ENCODE results near the gene ZNF471.
A peak's percentile ranks its signal among the peaks of the same experiment; 100 is the strongest.

Gene ZNF471

DNA sequence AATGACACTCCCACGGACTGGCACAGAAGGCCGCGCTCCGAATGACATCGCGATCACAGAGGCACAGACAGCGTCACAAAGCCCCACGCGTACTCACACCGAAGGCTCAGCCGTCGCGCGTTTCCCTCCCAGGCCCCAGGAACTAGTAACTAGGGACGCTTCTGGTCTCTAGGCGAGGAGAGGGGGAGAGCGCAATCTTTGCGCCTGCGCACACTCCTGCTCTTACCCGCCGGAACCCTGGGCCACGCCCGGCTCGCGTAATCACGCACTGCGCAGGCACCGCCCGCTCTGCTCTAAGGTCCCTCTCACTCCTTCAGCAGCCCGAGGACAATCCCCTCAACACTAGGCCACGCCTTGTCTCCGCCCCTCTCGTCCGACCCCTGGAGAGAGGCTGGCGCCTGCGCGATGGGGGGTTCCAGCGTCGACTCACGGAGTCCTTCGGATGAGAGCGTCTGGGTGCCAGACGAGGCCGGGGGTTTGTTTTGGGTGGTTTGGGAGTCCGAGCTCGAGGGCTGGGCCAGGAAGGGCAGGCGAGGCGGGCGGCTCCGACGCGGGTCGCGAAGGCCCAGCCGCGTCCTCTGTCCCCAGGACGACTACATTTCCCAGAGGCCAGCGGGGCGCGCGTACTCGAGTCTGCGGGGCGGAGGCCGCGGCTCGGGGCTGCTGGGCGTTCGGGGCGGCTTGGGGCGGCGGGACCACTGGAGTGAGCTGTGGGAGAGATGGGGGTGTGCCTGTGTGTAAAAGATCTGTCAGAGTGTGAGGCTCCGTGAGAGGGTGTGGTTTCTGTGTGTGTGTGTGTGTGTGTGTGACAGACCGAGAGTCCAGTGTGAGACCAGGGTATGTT lies at the start of gene ZNF471:
Gene ZNF471 (plus strand): TSS at position 410 of the 844 bp plus-strand sequence. CDS start 3,717 bp downstream, outside the sequence.
- peak; percentile 75 to 79 for DNase-seq

DNA sequence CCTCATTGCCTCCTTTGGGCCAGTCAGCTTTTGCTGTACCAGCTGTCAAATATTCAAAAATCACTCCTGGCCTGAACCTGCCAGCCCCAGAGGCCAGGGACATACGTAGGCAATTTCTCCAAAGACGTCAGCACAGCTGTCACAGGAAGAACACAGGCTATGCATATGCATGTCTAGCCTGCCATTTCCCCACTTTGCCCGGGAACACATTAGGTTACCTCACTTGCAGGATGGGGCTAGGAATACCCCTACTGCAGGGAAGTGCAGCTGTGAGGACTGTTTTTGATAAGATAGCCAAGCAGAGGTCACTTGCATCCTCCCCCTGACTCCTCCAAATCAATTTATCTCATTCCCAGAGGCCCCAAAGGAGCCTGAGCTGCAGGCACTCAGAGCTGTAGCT lies 33.3 kb upstream of the ZNF471 start:
- no peak for DNase-seq

DNA sequence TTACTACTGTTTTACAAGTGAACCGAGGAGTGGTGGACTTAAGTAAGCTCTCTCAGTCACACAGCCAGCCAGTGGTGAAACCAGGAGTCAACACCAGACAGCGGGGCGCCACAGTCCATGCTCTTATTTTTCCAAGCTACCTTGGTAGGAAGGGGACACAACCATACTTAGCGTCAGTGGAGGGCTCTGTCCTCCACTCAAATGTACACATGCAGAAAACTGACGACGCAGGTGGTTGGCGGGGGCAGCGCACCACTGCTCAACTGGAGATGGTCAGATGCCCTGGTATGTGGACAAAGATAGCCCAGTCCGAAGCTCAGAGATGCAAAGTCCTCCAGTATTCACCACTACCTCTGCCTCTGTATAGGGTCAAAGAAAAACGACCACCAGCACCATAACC lies 31.6 kb upstream of the ZNF471 start:
- DNase-seq: no peak

DNA sequence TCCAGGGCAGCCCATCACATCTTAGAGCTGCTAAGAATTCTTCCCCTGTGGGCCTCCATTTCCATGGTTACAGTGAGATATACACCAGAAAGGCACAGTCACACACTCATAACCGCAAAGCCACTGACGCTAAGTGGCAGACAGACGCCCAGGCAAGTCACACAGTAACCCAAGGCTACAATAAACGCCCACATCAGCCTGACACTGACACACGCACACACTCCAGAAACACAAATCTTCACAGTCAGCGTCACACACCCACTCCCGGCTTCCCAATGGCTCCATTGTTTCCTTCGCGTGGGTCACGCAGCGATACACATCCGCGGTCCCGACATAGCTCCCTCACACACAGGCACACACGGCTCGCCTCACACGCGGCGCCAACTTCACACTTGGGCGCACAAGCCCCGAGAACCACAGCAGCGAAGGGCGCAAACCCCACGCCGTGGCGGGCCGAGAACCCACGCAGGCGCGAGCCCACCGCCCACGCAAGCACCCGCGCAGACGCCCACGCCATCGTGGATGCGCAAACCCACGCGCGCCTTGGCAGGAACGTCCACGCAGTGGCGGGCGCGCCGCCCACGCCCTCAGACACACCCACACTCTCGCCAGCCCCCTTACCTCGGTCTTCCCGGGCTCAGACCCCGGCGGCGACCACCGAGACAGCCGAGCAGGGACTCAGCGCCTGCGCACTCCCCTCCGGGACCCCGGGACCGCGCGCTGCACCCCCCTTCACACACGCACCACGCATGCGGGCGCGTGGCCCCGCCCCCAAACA lies 30.8 kb upstream of the ZNF471 start, which contains the start of gene ZNF667:
Gene ZNF667 (minus strand): TSS at position 695 of the 778 bp plus-strand sequence. CDS start 14,975 bp downstream, outside the sequence.
- peak; percentile 9 to 10 for DNase-seq

DNA sequence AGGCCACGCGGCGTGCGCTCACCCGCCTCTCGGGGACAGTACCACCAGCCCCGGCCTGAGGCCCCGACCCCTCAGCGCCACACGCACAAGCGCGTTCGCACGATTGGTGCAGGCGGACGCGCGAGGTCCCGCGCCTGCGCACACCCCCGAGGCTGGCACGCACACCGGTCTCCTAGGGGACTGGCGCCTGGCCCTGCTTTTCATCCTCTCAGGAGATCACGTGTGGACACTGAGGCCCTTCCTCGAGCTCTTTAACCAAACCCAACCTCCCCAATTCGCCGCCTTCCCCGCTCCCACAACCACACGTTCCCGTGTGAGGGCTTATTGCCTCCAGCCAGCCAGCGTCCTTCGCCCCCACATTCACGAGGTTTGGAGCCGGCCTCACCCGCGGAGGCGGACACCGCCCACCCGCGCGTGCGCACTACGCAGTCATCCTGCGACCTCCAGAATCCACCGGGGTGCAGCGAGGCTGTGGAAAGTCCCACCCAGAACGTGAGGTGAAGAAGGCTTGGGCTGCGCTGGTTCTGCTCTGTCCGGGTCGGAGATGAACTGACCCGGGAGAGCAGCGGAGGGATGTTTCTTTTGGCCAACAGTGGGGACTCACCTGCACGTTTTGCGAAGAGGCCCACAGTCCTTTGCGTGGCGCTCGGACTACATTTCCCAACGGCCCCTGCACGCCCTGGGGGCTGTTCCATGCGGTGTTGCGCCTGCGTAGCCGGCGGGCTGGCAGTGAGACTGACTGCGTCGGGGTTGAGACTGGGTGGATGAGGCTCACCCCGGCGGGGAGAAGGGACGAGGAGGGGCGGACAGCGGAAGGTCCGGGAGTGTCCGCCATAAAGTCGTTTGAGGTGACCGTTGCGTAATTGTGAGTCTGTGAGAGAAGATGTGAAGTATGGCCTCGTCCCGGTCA lies 30.0 kb upstream of the ZNF471 start:
- peak; percentile 34 to 43 for DNase-seq

DNA sequence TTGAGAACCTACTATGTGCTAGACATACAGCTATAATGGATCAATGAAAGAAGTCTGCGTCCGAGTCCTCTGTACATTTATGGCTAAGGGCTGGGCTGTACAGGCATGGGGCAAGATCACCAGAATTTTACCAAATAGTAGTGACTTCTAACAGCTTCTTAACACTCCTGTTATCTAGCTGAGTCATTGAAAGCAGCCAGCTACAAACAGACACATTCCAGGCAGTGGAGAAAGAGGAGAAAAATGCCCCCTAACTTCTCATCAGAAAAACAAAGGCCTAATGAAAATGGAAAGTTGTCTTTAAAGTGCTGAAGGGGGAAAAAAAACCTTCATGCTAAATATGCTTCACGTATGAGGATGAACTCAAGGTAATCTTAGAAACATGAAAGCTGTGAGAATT lies 16.3 kb upstream of the ZNF471 start:
- no peak for DNase-seq

DNA sequence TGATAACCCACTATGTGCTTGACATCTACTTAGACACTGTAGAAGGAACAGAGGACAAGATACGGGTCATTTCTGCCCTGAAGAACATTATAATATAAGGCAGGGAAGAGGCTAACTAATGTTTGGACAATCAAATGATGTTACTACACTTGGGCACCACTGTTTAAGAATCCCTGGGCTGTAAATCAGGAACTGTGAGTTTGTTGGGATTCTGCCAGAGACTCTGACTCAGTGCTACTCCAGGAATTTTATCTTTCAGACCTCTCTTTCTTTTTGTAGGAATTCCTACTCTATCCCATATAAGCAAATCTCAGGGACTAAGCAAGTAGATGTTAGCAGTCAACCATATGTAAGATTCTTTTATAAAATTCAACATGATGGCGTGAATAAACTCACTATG lies 3.1 kb upstream of the ZNF471 start:
- DNase-seq: no peak

DNA sequence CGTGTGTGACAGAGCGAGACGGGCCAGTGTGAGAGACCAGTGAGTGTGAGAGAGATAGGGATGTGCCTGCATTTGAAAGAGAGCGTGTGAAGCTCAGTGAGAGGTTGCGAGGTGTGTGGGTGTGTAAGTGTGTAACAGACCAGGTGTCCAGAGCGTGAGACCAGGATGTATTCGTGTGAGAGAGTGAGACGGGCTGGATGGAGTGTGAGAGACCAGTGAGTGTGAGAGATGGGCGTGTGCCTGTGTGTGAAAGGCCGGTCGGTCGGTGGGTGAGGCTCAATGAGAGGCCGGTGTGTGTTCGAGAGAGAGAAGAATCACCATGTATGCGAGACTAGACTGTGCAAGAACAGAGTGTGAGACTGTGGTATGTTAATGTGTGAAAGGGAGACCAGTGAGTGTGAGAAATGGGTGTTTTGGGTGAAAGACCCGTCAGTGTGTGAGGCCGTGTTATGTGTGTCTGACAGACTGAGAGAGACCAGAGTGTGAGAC lies 679 bp downstream of the ZNF471 start:
- no peak for DNase-seq

DNA sequence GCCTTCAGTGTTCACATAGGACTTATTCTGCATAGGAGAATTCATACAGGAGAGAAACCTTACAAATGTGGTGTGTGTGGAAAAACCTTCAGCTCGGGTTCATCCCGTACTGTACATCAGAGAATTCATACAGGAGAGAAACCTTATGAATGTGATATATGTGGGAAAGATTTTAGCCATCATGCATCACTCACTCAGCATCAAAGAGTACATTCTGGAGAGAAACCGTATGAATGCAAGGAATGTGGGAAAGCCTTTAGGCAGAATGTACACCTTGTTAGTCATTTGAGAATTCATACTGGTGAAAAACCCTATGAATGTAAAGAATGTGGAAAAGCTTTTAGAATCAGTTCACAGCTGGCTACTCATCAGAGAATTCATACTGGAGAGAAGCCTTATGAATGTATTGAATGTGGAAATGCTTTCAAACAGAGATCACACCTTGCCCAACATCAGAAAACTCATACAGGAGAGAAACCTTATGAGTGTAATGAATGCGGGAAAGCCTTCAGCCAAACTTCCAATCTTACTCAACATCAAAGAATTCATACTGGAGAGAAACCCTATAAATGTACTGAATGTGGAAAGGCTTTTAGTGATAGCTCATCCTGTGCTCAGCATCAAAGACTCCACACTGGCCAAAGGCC lies 17.7 kb downstream of the ZNF471 start:
- DNase-seq: no peak

DNA sequence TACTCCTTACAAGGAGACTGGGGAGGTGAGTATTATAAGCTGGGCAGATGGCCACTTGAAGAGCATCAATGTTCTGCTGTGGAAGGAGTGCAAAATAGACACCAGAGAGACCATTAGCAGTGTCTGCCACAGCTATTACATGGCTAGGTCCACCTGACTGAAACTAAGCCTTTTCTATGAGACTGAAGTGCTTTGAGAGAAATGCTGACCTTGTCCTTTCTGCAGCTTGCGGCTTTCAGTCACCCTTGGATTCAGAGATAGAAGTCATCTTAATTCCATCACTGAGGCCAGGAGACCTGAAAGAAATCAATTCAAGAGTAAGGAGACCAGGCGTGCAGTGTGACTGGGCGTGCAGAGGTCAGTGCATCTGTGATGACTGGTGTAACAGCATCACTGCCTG lies 29.8 kb downstream of the ZNF471 start:
- no peak for DNase-seq

DNA sequence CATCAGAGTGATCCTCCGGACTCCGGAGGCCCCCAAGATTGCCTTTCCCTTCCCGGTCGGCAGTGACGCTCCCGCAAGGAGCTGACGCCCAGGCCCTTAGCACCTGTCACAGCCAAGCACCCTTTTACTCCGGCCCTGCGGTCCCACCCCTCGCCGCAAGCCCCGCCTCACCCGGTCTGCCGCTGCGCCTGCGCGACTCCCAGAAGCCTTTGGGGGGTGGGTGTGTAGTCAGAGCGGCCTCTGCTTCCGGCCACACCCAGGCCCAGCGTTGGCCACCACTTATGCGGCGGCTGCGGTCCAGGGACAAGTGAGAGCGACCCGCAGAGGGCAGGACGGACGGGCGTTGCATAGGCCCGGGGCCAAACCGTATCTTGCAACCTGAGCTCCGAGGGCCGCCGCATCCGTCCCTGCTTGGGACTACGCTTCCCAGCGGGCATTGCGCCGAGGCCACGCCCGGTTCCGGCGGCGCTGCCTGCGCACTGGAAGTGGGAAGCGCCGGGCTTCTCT lies 30.7 kb downstream of the ZNF471 start:
- DNase-seq: peak; percentile 85 to 89

DNA sequence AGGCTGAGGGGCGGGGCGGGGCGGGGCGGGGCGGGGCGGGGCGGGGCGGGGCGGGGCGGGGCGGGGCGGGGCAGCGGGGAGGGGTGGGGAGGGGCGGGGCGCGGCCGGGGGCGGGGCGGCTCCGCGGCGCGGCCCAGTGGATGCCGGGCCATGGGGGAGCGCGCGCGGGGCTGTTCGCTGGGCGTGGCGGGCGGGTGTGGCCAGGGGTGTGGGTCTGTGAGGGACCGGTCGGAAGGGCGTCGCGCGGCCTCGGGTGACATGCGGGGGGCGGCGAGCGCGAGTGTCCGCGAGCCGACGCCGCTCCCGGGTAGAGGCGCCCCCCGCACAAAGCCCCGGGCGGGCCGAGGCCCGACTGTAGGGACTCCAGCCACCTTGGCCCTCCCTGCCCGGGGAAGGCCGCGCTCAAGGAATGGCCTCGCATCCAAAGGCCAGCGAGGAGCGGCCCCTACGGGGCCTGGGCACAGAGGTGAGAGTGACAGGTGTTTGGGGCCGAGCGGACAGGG lies 31.2 kb downstream of the ZNF471 start, which contains the start of gene ZFP28:
Gene ZFP28 (plus strand): TSS at position 188 of the 503 bp plus-strand sequence. CDS start 71 bp downstream, at position 259.
- DNase-seq: peak in 1 of 2 donors; percentile 65

DNA sequence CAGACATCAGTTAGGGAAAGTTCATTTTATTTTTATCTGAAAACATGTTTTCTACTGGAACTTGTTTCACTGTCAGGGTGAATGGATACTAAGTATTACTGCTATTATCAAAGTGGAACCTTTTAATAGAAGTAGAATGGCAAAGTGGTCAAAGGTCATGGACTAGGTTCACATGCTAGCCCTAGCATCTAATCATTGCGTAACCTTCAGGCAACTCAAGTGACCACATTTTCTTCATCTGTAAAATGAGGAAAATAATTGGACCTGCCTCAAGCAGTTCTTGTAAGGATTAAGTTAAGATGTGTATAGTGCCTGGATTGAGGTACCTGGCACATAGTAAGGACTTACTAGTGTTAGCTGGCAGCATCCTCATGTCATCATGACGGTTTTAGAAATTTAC lies 36.1 kb downstream of the ZNF471 start:
- DNase-seq: no peak

DNA sequence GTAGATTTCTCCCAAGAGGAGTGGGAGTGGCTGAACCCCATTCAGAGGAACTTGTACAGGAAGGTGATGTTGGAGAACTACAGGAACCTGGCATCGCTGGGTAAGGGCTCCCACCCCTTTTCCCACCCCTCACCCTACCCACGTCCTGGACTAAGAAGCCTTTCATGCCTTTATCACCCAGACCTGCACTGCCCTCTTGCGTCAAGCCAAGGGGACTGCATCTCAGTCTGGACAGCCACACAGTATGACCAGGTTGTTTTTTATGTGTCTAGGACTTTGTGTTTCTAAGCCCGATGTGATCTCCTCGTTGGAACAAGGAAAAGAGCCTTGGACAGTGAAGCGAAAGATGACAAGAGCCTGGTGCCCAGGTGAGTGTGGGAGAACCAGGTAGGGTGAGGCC lies 39.9 kb downstream of the ZNF471 start:
- DNase-seq: no peak

DNA sequence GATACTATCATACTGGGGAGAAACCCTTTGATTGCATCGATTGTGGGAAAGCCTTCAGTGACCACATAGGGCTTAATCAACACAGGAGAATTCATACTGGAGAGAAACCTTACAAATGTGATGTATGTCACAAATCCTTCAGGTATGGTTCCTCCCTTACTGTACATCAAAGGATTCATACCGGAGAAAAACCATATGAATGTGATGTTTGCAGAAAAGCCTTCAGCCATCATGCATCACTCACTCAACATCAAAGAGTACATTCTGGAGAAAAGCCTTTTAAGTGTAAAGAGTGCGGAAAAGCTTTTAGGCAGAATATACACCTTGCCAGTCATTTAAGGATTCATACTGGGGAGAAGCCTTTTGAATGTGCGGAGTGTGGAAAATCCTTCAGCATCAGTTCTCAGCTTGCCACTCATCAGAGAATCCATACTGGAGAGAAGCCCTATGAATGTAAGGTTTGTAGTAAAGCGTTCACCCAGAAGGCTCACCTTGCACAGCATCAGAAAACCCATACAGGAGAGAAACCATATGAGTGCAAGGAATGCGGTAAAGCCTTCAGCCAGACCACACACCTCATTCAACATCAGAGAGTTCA lies 46.7 kb downstream of the ZNF471 start:
- DNase-seq: no peak

DNA sequence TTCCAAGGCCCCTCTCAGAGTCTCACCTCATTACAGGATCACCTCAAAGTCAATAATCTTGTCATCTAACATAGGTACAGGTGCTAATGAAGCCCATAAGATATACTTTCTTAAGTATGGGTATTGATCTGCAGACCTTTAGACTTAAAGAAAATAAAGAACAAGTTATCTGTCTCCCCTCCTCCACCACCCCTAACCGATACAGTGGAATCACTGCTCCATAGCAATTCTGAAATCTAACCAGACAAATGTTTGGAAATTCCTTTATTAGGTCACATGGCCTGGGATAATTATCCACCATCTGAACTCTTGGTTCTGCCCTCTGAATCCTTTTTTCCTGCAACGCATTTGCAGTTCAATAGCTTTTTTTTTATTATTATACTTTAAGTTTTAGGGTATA lies 55.1 kb downstream of the ZNF471 start:
- DNase-seq: no peak

DNA sequence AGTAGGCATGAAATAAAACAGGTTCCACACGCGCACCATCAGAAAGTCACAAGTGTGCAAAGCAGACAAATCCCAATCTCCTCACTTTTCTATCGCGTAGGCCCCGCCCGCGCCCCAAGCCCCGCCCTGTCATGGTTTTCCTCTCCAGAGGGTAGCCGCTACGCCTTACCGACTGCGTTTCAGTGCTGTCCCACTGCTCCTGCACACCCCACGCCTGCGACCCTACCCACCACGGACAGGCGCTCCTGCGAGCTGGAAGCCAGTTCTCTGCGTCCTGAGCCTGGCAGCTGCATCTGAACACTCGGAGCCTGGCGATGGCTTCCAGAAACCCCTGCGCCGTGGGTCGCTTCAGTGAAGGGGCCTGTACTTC lies 59.2 kb downstream of the ZNF471 start:
- peak; percentile 16 to 29 for DNase-seq

DNA sequence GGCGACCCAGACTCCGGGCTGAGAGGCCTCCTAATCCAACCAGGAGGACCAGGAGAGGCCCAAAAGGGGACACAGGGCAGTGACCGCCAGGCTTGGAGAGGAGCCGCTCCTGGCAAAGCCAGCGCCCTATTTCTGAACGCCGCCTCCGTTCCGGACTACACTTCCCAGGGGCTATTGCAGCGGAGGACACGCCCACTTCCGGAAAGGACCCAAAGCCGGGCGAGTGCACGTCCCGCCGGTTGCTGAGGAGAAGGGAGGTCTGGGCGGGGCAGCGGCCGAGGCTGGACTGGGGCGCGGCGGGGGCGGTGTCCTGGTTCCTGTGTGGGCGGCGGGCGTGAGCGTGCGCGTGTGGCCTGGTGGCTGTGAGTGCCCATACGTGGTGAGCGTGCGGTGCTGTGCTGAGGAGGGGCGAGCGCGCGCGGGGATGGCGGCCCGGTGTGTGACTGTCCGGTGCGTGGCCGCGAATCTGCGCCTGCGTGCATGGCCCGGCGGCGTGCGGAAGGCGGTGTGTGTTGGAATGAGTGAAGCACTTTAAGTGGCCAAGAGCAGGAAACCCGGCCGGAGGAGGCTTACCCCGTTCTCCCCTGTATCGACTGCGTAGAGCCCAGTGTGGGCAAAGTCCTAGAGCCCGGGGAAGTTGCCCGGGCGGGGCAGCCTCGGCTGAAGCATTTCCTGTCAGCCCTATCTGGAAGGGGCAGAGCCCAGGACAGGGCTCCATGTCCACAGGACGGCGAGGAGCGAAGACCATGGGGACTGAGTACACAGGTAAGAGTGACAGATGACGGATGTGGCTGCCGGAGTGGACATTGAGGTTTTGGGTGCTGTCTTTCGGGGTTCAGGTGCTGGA lies 59.8 kb downstream of the ZNF471 start, which contains the start of gene ZNF470:
Gene ZNF470 (plus strand): TSS at position 195 of the 847 bp plus-strand sequence. CDS start 2,844 bp downstream, outside the sequence.
- DNase-seq: peak; percentile 82 to 87

DNA sequence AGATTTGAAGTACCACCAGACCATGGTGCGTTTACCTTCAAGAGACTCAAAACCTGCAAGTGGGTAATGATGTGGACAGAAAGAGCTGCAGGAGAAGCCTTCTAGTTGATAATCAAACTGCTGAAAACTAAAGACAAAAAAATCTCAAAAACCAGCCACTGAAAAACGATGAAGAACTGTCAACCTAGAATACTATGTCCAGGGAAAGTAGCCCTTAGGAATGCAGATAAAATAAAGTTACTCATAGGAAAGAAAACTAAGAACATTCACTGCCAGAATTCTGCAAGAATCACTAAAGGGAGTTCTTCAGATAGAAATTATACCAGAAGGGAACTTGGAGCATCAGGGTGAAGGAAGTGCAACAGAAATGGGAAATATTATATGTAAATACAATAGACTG lies 64.9 kb downstream of the ZNF471 start:
- no peak for DNase-seq

DNA sequence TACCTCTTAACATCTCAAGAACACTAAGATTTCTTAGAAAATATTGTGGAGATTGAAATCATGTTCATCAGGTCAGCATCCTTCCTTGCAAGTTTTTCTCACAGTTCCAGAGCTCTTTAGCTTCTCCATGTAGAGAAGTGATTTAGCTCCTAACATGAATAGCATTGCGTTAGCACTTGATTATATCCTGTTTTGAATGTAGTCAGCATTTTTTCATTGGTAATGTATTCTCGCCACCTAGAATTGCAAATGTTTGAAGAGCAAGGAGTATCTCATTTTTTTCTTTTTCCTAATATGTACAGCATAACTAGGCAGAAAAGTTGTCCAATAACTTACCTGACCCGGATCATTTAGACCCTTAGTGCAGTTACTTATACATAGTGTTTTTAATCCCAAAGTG lies 66.3 kb downstream of the ZNF471 start:
- no peak for DNase-seq

All from activated CD4-positive, alpha-beta T cell treated with anti-CD3 and anti-CD28 coated beads for 4 hours (primary cell).